Suprapubic skin (tissue), 4 donors: ENCODE measurements around the gene BCHE. TPM values are rescaled to one million over a fixed set of nuclear protein-coding genes. Genes with fewer than 3 reads are reported as not detected.

Experiments used
- DNase-seq, 2 donors: peaks; one replicate each; pipeline ENCODE4 v3.0.0-alpha.2; 2019; ENCODE audit warnings: low spot score in 2 of 2
- H3K27ac ChIP-seq: fragments of 200-600 bp; sonication (generic); one replicate; pipeline ENCODE4 v1.5.1; 2019
- H3K27me3 ChIP-seq: fragments of 200-600 bp; sonication (generic); one replicate; pipeline ENCODE4 v1.5.1; 2019
- H3K36me3 ChIP-seq: fragments of 200-600 bp; sonication (generic); one replicate; pipeline ENCODE4 v1.5.1; 2019
- H3K4me1 ChIP-seq: fragments of 200-600 bp; sonication (generic); one replicate; pipeline ENCODE4 v1.5.1; 2019
- H3K4me3 ChIP-seq: fragments of 200-600 bp; sonication (generic); one replicate; pipeline ENCODE4 v1.5.1; 2019; ENCODE audit warnings: mild to moderate bottlenecking
- H3K9me3 ChIP-seq: fragments of 200-600 bp; sonication (generic); one replicate; pipeline ENCODE4 v1.5.1; 2019
- EP300 ChIP-seq: sonication (generic); formaldehyde crosslinking; IDR thresholded peaks from one replicate; pipeline ENCODE4 v1.6.1; 2017; ENCODE audit warnings: antibody characterized with exemption
- POLR2A ChIP-seq, 2 donors: fragments of 450-650 bp; IDR thresholded peaks; one replicate each; pipeline ENCODE4 v1.6.1; 2017; ENCODE audit warnings: antibody characterized with exemption in 2 of 2, mild to moderate bottlenecking in 2 of 2, moderate library complexity in 2 of 2
- POLR2AphosphoS5 ChIP-seq, 3 donors: sonication (generic); formaldehyde crosslinking; IDR thresholded peaks; one replicate each; pipeline ENCODE4 v1.6.1; 2017; ENCODE audit warnings: antibody characterized with exemption in 3 of 3
- WGBS: methylation state at CpG from one replicate; pipeline ENCODE4 v1.1.5; 2018; 5-methylcytosine and 5-hydroxymethylcytosine counted together
- total RNA-seq, 4 donors: library from RNA; depleted of rRNA; stranded (reverse); fragments of >200 nt; gene quantifications; one replicate each; pipeline ENCODE4 v1.1.0, GENCODE V29; 2016
- TF ChIP-seq, protein P1 (sequence below), 2 donors: fragments of 200-600 bp in 1 of 2; fragments of 450-650 bp in 1 of 2; sonication (generic) in 1 of 2; IDR thresholded peaks; one replicate each; pipeline ENCODE4 v1.5.1; 2016 to 2019; ENCODE audit warnings: antibody characterized with exemption in 2 of 2, mild to moderate bottlenecking in 1 of 2, moderate library complexity in 1 of 2

The BCHE gene
- total RNA-seq, 4 donors from 2014 or later = 4.6 to 6.4 (median 5.3) TPM

DNA sequence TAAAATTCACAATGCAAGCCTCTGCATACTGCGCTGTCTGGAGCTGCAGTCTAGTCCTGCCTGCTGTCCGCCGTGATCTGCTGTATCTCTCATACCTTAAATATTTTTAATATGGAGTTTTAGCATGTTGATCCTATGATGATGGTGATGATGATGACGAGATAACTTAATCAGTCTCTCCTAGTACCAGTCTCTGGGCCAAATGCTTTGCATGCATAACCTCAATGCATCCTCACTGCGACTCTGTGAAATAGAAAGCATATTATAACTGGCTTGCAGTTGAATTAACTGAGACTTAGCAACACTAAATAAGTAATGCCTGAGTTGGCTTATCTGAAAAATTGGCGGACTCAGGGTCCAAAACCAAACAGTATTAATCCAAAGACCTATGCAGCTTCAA is 38.4 kb upstream of the BCHE start:
- H3K27me3 ChIP-seq = no peaks in the 10 kb centered on the region
- 89% methylated on average over 6 of the region's 6 CpGs for WGBS
- TF ChIP-seq EP300 (no peak), POLR2AphosphoS5 (IDR thresholded peaks at IDR 0.05) (no peak)
- TF ChIP-seq, protein P1, sequence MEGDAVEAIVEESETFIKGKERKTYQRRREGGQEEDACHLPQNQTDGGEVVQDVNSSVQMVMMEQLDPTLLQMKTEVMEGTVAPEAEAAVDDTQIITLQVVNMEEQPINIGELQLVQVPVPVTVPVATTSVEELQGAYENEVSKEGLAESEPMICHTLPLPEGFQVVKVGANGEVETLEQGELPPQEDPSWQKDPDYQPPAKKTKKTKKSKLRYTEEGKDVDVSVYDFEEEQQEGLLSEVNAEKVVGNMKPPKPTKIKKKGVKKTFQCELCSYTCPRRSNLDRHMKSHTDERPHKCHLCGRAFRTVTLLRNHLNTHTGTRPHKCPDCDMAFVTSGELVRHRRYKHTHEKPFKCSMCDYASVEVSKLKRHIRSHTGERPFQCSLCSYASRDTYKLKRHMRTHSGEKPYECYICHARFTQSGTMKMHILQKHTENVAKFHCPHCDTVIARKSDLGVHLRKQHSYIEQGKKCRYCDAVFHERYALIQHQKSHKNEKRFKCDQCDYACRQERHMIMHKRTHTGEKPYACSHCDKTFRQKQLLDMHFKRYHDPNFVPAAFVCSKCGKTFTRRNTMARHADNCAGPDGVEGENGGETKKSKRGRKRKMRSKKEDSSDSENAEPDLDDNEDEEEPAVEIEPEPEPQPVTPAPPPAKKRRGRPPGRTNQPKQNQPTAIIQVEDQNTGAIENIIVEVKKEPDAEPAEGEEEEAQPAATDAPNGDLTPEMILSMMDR (IDR thresholded peaks at IDR 0.05) = no peak
- no peaks in the 10 kb centered on the region for H3K9me3 ChIP-seq
- no peaks in the 10 kb centered on the region for H3K4me1 ChIP-seq
- H3K27ac ChIP-seq = no peak overlapping the region
- no peaks in the 10 kb centered on the region for H3K36me3 ChIP-seq
- no peak overlapping the region for H3K4me3 ChIP-seq
- no peak for DNase-seq

- H3K36me3 ChIP-seq = no peaks in the 10 kb centered on the region
- H3K4me1 ChIP-seq = no peaks in the 10 kb centered on the region
- TF ChIP-seq POLR2AphosphoS5 (IDR thresholded peaks at IDR 0.05) (no peak), POLR2A (IDR thresholded peaks at IDR 0.05) (no peak), EP300 (no peak)
- TF ChIP-seq, protein P1 (IDR thresholded peaks at IDR 0.05) = no peak
- DNase-seq = no peak
- 91% methylated on average over 12 of the region's 18 CpGs for WGBS
- H3K4me3 ChIP-seq = no peak overlapping the region
- no peaks in the 10 kb centered on the region for H3K9me3 ChIP-seq
- no peak overlapping the region for H3K27ac ChIP-seq
- no peaks in the 10 kb centered on the region for H3K27me3 ChIP-seq
Measured at GRCh38 chr3:165874663-165875489, 37.7 kb upstream of the BCHE start.

DNA sequence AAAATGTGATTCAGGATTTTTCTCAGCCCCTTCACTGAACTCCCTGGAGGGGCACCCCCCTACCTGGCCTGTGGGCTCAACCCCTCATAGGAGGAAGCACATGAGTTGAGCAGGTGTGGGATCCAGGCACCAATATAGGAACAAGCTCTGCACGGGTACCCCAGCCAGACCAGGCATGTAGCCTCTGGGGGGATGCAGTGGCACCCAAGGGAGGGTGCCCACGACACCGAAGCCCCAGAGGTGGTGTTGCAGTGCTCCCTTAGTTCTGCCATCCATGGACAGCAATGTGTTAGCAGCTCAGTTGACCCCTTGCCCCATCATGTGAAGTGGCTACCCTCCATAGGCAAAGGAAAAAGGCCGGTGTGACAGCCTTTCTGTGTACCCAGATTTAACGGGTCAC is 30.9 kb upstream of the BCHE start:
- H3K27ac ChIP-seq = no peak overlapping the region
- H3K9me3 ChIP-seq = no peaks in the 10 kb centered on the region
- 86% methylated on average over 5 of the region's 5 CpGs for WGBS
- H3K36me3 ChIP-seq = no peaks in the 10 kb centered on the region
- no peaks in the 10 kb centered on the region for H3K4me1 ChIP-seq
- TF ChIP-seq POLR2A (IDR thresholded peaks at IDR 0.05) (no peak), POLR2AphosphoS5 (IDR thresholded peaks at IDR 0.05) (no peak), EP300 (no peak)
- TF ChIP-seq, protein P1 (IDR thresholded peaks at IDR 0.05) = no peak
- H3K27me3 ChIP-seq = no peaks in the 10 kb centered on the region
- no peak for DNase-seq
- H3K4me3 ChIP-seq = no peak overlapping the region

DNA sequence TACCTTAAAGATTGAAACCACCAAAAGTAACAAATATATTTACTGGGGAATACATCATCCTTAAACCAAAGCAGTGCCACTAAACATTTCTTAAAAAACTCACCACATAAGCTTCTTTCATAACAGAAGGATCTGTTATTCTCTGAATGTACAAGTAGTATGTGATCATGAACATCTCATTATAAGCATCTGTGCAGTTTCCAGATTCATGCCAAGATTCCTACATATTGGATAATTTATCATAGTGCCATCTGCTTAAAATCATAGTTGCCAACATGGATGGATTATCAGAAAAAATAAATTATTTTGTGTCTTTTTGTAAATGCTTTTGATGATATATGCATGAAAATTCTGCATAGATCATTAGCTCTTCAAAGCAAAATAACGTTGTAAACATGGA is 21.8 kb upstream of the BCHE start:
- WGBS = 52% methylated on average over 1 of the region's 1 CpG
- peaks cover 12% of the 10 kb centered on the region for H3K4me1 ChIP-seq
- no peaks in the 10 kb centered on the region for H3K36me3 ChIP-seq
- TF ChIP-seq, protein P1 (IDR thresholded peaks at IDR 0.05) = no peak
- TF ChIP-seq POLR2A (IDR thresholded peaks at IDR 0.05) = no peak
- TF ChIP-seq POLR2AphosphoS5 (IDR thresholded peaks at IDR 0.05) = no peak
- TF ChIP-seq EP300 = no peak
- H3K9me3 ChIP-seq = no peaks in the 10 kb centered on the region
- H3K4me3 ChIP-seq = no peak overlapping the region
- H3K27ac ChIP-seq = no peak overlapping the region
- no peaks in the 10 kb centered on the region for H3K27me3 ChIP-seq
- DNase-seq = no peak

GRCh38 chr3:165855581-165855980 is 18.4 kb upstream of the BCHE start:
- no peak overlapping the region for H3K4me3 ChIP-seq
- no peaks in the 10 kb centered on the region for H3K27me3 ChIP-seq
- no peaks in the 10 kb centered on the region for H3K9me3 ChIP-seq
- no peak overlapping the region for H3K27ac ChIP-seq
- TF ChIP-seq EP300 (no peak), POLR2AphosphoS5 (IDR thresholded peaks at IDR 0.05) (no peak), POLR2A (IDR thresholded peaks at IDR 0.05) (no peak)
- TF ChIP-seq, protein P1 (IDR thresholded peaks at IDR 0.05) = no peak
- H3K4me1 ChIP-seq = peaks cover 12% of the 10 kb centered on the region
- DNase-seq = no peak
- no peaks in the 10 kb centered on the region for H3K36me3 ChIP-seq
